Lower lobe of right lung (tissue), 2 donors: ENCODE data around the gene SMURF1. TPM values are rescaled to one million over a fixed set of nuclear protein-coding genes. Genes with fewer than 3 reads are reported as not detected.

ENCODE experiments used
- ATAC-seq, 2 donors: fragments of 200-7000 bp; cut with Tn5 transposase; one replicate each; pipeline ENCODE4 v1.9.1; 2020 to 2022; ENCODE audit warnings: mild to moderate bottlenecking in 2 of 2, moderate library complexity in 2 of 2
- DNase-seq: peaks from one replicate; pipeline ENCODE4 v3.0.0-alpha.2; 2020
- H3K27ac ChIP-seq: fragments of 200-600 bp; one replicate; pipeline ENCODE4 v1.8.0; 2022
- H3K27me3 ChIP-seq: fragments of 200-600 bp; one replicate; pipeline ENCODE4 v1.8.0; 2022; ENCODE audit warnings: low read depth
- H3K36me3 ChIP-seq: fragments of 200-600 bp; one replicate; pipeline ENCODE4 v1.8.0; 2022; ENCODE audit warnings: mild to moderate bottlenecking
- H3K4me1 ChIP-seq: fragments of 200-600 bp; one replicate; pipeline ENCODE4 v1.8.0; 2022
- H3K4me3 ChIP-seq: fragments of 200-600 bp; one replicate; pipeline ENCODE4 v1.8.0; 2022; ENCODE audit warnings: mild to moderate bottlenecking
- H3K9me3 ChIP-seq: fragments of 200-600 bp; one replicate; pipeline ENCODE4 v1.8.0; 2022
- intact Hi-C: fragments of 100-400 bp; cut with DNase I; formaldehyde crosslinking; loops from one replicate; pipeline ENCODE4 v1.11.0; 2022
- total RNA-seq: library from RNA; stranded (reverse); fragmentation: NEBNext Ultra II Directional; extraction: Animal tissue kit (Norgen Biotek cat#: 25700); gene quantifications from one replicate; pipeline ENCODE4 v1.2.1, GENCODE V29; 2021
- TF ChIP-seq, protein P1 (sequence below): fragments of 200-600 bp; IDR thresholded peaks from one replicate; pipeline ENCODE4 v1.8.0; 2022; ENCODE audit warnings: antibody characterized with exemption, mild to moderate bottlenecking
- donor health status: DM: no; HTN: yes; CAD: no; lungs with severe emphysema.

Gene SMURF1
- total RNA-seq, 1 donor from 2014 or later: 32.0 TPM

GRCh38 chr7:99099499-99100077, 44.3 kb downstream of the SMURF1 start:
- DNase-seq (no peak), ATAC-seq (no peak)
- Histone ChIP-seq H3K4me1 (peaks cover 9% of the 10 kb centered on the region), H3K4me3 (no peak overlapping the region), H3K9me3 (peaks cover 10% of the 10 kb centered on the region), H3K27me3 (no peaks in the 10 kb centered on the region), H3K27ac (no peak overlapping the region), H3K36me3 (no peaks in the 10 kb centered on the region)
- TF ChIP-seq, protein P1, sequence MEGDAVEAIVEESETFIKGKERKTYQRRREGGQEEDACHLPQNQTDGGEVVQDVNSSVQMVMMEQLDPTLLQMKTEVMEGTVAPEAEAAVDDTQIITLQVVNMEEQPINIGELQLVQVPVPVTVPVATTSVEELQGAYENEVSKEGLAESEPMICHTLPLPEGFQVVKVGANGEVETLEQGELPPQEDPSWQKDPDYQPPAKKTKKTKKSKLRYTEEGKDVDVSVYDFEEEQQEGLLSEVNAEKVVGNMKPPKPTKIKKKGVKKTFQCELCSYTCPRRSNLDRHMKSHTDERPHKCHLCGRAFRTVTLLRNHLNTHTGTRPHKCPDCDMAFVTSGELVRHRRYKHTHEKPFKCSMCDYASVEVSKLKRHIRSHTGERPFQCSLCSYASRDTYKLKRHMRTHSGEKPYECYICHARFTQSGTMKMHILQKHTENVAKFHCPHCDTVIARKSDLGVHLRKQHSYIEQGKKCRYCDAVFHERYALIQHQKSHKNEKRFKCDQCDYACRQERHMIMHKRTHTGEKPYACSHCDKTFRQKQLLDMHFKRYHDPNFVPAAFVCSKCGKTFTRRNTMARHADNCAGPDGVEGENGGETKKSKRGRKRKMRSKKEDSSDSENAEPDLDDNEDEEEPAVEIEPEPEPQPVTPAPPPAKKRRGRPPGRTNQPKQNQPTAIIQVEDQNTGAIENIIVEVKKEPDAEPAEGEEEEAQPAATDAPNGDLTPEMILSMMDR: no peak
- intact Hi-C loops: no loop called here

DNA sequence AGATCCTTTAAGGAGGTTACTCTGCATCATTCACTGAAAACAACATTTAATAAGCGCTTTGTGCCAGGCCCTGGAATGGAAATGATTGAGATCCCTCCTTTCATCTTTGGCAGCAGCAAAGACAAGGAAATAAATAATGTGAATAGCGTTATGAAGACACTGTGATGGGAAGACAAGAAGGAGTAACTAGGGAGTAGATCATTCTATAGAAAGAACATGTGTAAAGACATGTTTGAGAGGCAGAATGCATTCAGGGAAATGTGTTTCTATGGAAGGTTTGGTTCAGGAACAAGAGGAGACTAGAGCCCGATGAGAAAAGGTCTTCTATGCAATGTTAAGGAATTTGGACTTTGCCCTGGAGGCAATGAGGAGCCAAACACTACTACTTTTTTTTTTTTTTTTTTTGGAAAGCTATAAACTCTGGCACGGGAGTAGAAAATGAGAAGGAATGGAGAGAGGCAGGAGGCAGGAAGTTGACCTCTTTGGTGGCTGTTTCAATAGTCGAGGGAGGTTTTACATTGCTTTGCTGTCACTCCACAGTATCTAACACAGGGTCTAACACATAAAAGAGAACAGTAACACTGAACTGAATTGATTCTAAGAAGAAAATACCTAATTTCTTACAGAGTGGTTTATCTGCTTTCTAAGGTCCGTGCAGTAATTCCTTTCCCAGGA, 44.9 kb downstream of the SMURF1 start:
- no peaks in the 10 kb centered on the region for H3K27me3 ChIP-seq
- TF ChIP-seq, protein P1: no peak
- peak in 1 of 2 donors; percentile 19 for ATAC-seq
- H3K4me1 ChIP-seq: peaks cover 9% of the 10 kb centered on the region
- intact Hi-C loops: no loop called here
- DNase-seq: no peak
- H3K4me3 ChIP-seq: no peak overlapping the region
- no peaks in the 10 kb centered on the region for H3K36me3 ChIP-seq
- peaks cover 10% of the 10 kb centered on the region for H3K9me3 ChIP-seq
- no peak overlapping the region for H3K27ac ChIP-seq

- no peaks in the 10 kb centered on the region for H3K27me3 ChIP-seq
- no peak for DNase-seq
- H3K9me3 ChIP-seq: peaks cover 10% of the 10 kb centered on the region
- no peak overlapping the region for H3K4me3 ChIP-seq
- H3K4me1 ChIP-seq: peaks cover 9% of the 10 kb centered on the region
- H3K36me3 ChIP-seq: no peaks in the 10 kb centered on the region
- intact Hi-C loops: no loop called here
- no peak overlapping the region for H3K27ac ChIP-seq
- ATAC-seq: no peak
- TF ChIP-seq, protein P1: no peak
Measured at GRCh38 chr7:99098286-99098823, 45.6 kb downstream of the SMURF1 start.

- H3K27ac ChIP-seq: no peak overlapping the region
- no peaks in the 10 kb centered on the region for H3K27me3 ChIP-seq
- TF ChIP-seq, protein P1: no peak
- no peaks in the 10 kb centered on the region for H3K36me3 ChIP-seq
- peaks cover 9% of the 10 kb centered on the region for H3K4me1 ChIP-seq
- DNase-seq: no peak
- peaks cover 10% of the 10 kb centered on the region for H3K9me3 ChIP-seq
- intact Hi-C loops: no loop called here
- ATAC-seq: no peak
- no peak overlapping the region for H3K4me3 ChIP-seq
Measured at GRCh38 chr7:99097730-99098129, 46.2 kb downstream of the SMURF1 start.

GRCh38 chr7:99096124-99096887, 47.6 kb downstream of the SMURF1 start:
- Histone ChIP-seq H3K9me3 (peaks cover 10% of the 10 kb centered on the region), H3K4me3 (no peak overlapping the region), H3K27me3 (no peaks in the 10 kb centered on the region), H3K36me3 (no peaks in the 10 kb centered on the region), H3K4me1 (peaks cover 9% of the 10 kb centered on the region), H3K27ac (no peak overlapping the region)
- intact Hi-C loops: no loop called here
- no peak for DNase-seq
- peak; percentile 77 to 86 for ATAC-seq
- TF ChIP-seq, protein P1: no peak
